Activated CD8-positive, alpha-beta T cell treated with anti-CD3 and anti-CD28 coated beads for 36 hours (primary cell): ENCODE data around the gene ASTN1. TPM values are rescaled to one million over a fixed set of nuclear protein-coding genes. Genes with fewer than 3 reads are reported as not detected.

ENCODE experiments used
- ATAC-seq: fragments of 200-7000 bp; cut with Tn5 transposase; one replicate; pipeline ENCODE4 v1.10.0; 2021; ENCODE audit warnings: mild to moderate bottlenecking, moderate library complexity
- CTCF ChIA-PET: fragments of 350-600 bp; sonication (Branson Sonifier 250); formaldehyde crosslinking; loops from one replicate; lab custom pipeline; 2021; ENCODE audit warnings: antibody characterized with exemption; lab: Charles Lee
- POLR2A ChIA-PET: fragments of 350-600 bp; sonication (Branson Sonifier 250); formaldehyde crosslinking; loops from one replicate; lab custom pipeline; 2021; ENCODE audit warnings: antibody characterized with exemption; lab: Charles Lee
- DNase-seq: peaks from one replicate; pipeline ENCODE4 v3.0.0-alpha.2; 2020
- H3K27ac Mint-ChIP-seq: one replicate; pipeline ENCODE4 v1.8.0; 2021; ENCODE audit warnings: mild to moderate bottlenecking, mixed read lengths
- H3K27me3 Mint-ChIP-seq: one replicate; pipeline ENCODE4 v1.8.0; 2021; ENCODE audit warnings: mixed read lengths
- H3K36me3 Mint-ChIP-seq: one replicate; pipeline ENCODE4 v1.8.0; 2021; ENCODE audit warnings: low read depth, mixed read lengths
- H3K4me1 Mint-ChIP-seq: one replicate; pipeline ENCODE4 v1.8.0; 2021; ENCODE audit warnings: low read depth, mixed read lengths
- H3K4me3 Mint-ChIP-seq: one replicate; pipeline ENCODE4 v1.8.0; 2021; ENCODE audit warnings: mild to moderate bottlenecking, moderate library complexity, mixed read lengths
- H3K9me3 Mint-ChIP-seq: one replicate; pipeline ENCODE4 v1.8.0; 2021; ENCODE audit warnings: mixed read lengths
- CTCF ChIP-seq: fragments of 200-600 bp; IDR thresholded peaks from one replicate; pipeline ENCODE4 v1.8.0; 2022; ENCODE audit warnings: antibody characterized with exemption, mild to moderate bottlenecking
- intact Hi-C: fragments of 100-400 bp; cut with micrococcal nuclease; formaldehyde crosslinking; loops from one replicate; pipeline ENCODE4 v1.10.0; 2022
- total RNA-seq, 2 experiments: library from RNA; stranded (reverse); gene quantifications; one replicate each; pipeline ENCODE4 v1.2.3, GENCODE V29; 2021

ASTN1 gene
- total RNA-seq, 2 experiments from 2014 or later: not detected

GRCh38 chr1:177126267-177126666, 38.2 kb downstream of the ASTN1 start:
- Mint-ChIP-seq H3K4me1 (no peaks in the 10 kb centered on the region), H3K4me3 (no peak overlapping the region), H3K27ac (no peak overlapping the region), H3K9me3 (no peaks in the 10 kb centered on the region), H3K36me3 (no peaks in the 10 kb centered on the region), H3K27me3 (no peaks in the 10 kb centered on the region)
- DNase-seq: no peak
- no peak for TF ChIP-seq CTCF
- ATAC-seq: no peak
- POLR2A ChIA-PET: no interaction called here
- intact Hi-C loops: no loop called here
- CTCF ChIA-PET: no interaction called here

- POLR2A ChIA-PET: no interaction called here
These were observed 39.8 kb downstream of the ASTN1 start for GRCh38 chr1:177124577-177125278.

GRCh38 chr1:177122461-177123251, 41.9 kb downstream of the ASTN1 start:
- H3K27ac Mint-ChIP-seq: no peak overlapping the region
- H3K36me3 Mint-ChIP-seq: no peaks in the 10 kb centered on the region
- DNase-seq (no peak), ATAC-seq (no peak)
- no peaks in the 10 kb centered on the region for H3K9me3 Mint-ChIP-seq
- intact Hi-C loops: no loop called here
- POLR2A ChIA-PET: no interaction called here
- H3K4me3 Mint-ChIP-seq: no peak overlapping the region
- no peak for TF ChIP-seq CTCF
- H3K4me1 Mint-ChIP-seq: no peaks in the 10 kb centered on the region
- CTCF ChIA-PET: no interaction called here
- H3K27me3 Mint-ChIP-seq: no peaks in the 10 kb centered on the region

More at GRCh38 chr1:177124577-177125278, 39.8 kb downstream of the ASTN1 start:
- no peak for ATAC-seq
- no peak overlapping the region for H3K4me3 Mint-ChIP-seq
- no peak for DNase-seq
- no peak for TF ChIP-seq CTCF
- H3K36me3 Mint-ChIP-seq: no peaks in the 10 kb centered on the region
- intact Hi-C loops: no loop called here
- H3K27me3 Mint-ChIP-seq: no peaks in the 10 kb centered on the region
- no peak overlapping the region for H3K27ac Mint-ChIP-seq
- H3K4me1 Mint-ChIP-seq: no peaks in the 10 kb centered on the region
- H3K9me3 Mint-ChIP-seq: no peaks in the 10 kb centered on the region
- CTCF ChIA-PET: no interaction called here

- no peak for ATAC-seq
- no peaks in the 10 kb centered on the region for H3K36me3 Mint-ChIP-seq
- ChIA-PET POLR2A (no interaction called here), CTCF (no interaction called here)
- H3K27ac Mint-ChIP-seq: no peak overlapping the region
- TF ChIP-seq CTCF: no peak
- no peak overlapping the region for H3K4me3 Mint-ChIP-seq
- no peak for DNase-seq
- no peaks in the 10 kb centered on the region for H3K27me3 Mint-ChIP-seq
- H3K9me3 Mint-ChIP-seq: no peaks in the 10 kb centered on the region
- intact Hi-C loops: no loop called here
- no peaks in the 10 kb centered on the region for H3K4me1 Mint-ChIP-seq
These were observed 45.2 kb downstream of the ASTN1 start for GRCh38 chr1:177119311-177119710.

GRCh38 chr1:177118901-177119300, 45.6 kb downstream of the ASTN1 start:
- no peaks in the 10 kb centered on the region for H3K9me3 Mint-ChIP-seq
- no peaks in the 10 kb centered on the region for H3K36me3 Mint-ChIP-seq
- TF ChIP-seq CTCF: no peak
- ChIA-PET POLR2A (no interaction called here), CTCF (no interaction called here)
- H3K27ac Mint-ChIP-seq: no peak overlapping the region
- H3K4me3 Mint-ChIP-seq: no peak overlapping the region
- intact Hi-C loops: no loop called here
- no peaks in the 10 kb centered on the region for H3K4me1 Mint-ChIP-seq
- no peak for DNase-seq
- H3K27me3 Mint-ChIP-seq: no peaks in the 10 kb centered on the region
- ATAC-seq: no peak
